HEK293T (cell line): ENCODE measurements around the gene CRYZ.
"Not testable (repeated sequence)": the region's sequence is repeated elsewhere in the genome, so short reads cannot be mapped to it uniquely, and the experiment has no call there.

Experiments used
- CTCF ChIA-PET: fragments of 350-600 bp; formaldehyde crosslinking; extraction: SDS; loops from one replicate; lab custom pipeline; 2021; ENCODE audit warnings: antibody characterized with exemption, inconsistent platforms; lab: Yijun Ruan, JAX
- POLR2A ChIA-PET: fragments of 350-600 bp; formaldehyde crosslinking; extraction: SDS; loops from one replicate; lab custom pipeline; 2020; ENCODE audit warnings: antibody characterized with exemption, inconsistent platforms; lab: Yijun Ruan, JAX
- DNase-seq: peaks from one replicate; pipeline ENCODE4 v3.0.0; 2012; ENCODE audit warnings: mixed read lengths; ENCODE audit errors: extremely low spot score
- ARNT ChIP-seq: fragments of 450-650 bp; IDR thresholded peaks from 2 replicates; pipeline ENCODE4 v1.6.1; 2017; ENCODE audit warnings: mild to moderate bottlenecking
- BHLHE40 ChIP-seq: fragments of 450-650 bp; IDR thresholded peaks from 2 replicates; pipeline ENCODE4 v1.6.1; 2016; ENCODE audit warnings: mild to moderate bottlenecking, moderate library complexity, borderline replicate concordance
- CTBP1 ChIP-seq: fragments of 450-650 bp; IDR thresholded peaks from 2 replicates; pipeline ENCODE4 v1.6.1; 2016; ENCODE audit warnings: borderline replicate concordance
- ELF4 ChIP-seq: fragments of 450-650 bp; IDR thresholded peaks from 2 replicates; pipeline ENCODE4 v1.6.1; 2017; ENCODE audit warnings: antibody characterized with exemption
- FOXA1 ChIP-seq: fragments of 450-650 bp; IDR thresholded peaks from 2 replicates; pipeline ENCODE4 v1.6.1; 2016; ENCODE audit warnings: mild to moderate bottlenecking
- FOXK2 ChIP-seq: fragments of 450-650 bp; IDR thresholded peaks from 2 replicates; pipeline ENCODE4 v1.6.1; 2016; ENCODE audit warnings: mild to moderate bottlenecking
- FOXM1 ChIP-seq: fragments of 450-650 bp; IDR thresholded peaks from 2 replicates; pipeline ENCODE4 v1.6.1; 2017; ENCODE audit warnings: mild to moderate bottlenecking, borderline replicate concordance
- HDGF ChIP-seq: fragments of 450-650 bp; IDR thresholded peaks from 2 replicates; pipeline ENCODE4 v1.6.1; 2017; ENCODE audit warnings: antibody characterized with exemption, borderline replicate concordance
- L3MBTL2 ChIP-seq: fragments of 450-650 bp; conservative IDR thresholded peaks from 2 replicates; pipeline ENCODE4 v1.6.1; 2016; ENCODE audit warnings: mild to moderate bottlenecking
- LEF1 ChIP-seq: fragments of 450-650 bp; IDR thresholded peaks from 2 replicates; pipeline ENCODE4 v1.6.1; 2017; ENCODE audit warnings: mild to moderate bottlenecking, borderline replicate concordance
- NFRKB ChIP-seq: fragments of 450-650 bp; IDR thresholded peaks from 2 replicates; pipeline ENCODE4 v1.6.1; 2016; ENCODE audit warnings: mild to moderate bottlenecking, moderate library complexity
- SP1 ChIP-seq: fragments of 450-650 bp; IDR thresholded peaks from 2 replicates; pipeline ENCODE4 v1.6.1; 2017
- SUZ12 ChIP-seq: fragments of 450-650 bp; IDR thresholded peaks from 2 replicates; pipeline ENCODE4 v1.6.1; 2016; ENCODE audit warnings: mild to moderate bottlenecking
- TARDBP ChIP-seq: fragments of 450-650 bp; IDR thresholded peaks from 2 replicates; pipeline ENCODE4 v1.6.1; 2016
- ZNF384 ChIP-seq: fragments of 450-650 bp; IDR thresholded peaks from 2 replicates; pipeline ENCODE4 v1.6.1; 2016
- TF ChIP-seq, protein P1 (sequence below): fragments of 450-650 bp; IDR thresholded peaks from 2 replicates; pipeline ENCODE4 v1.6.1; 2016

The CRYZ gene

GRCh38 chr1:74681449-74681848 is 51.4 kb downstream of the CRYZ start:
- no peak for DNase-seq
- TF ChIP-seq ZNF384 = no peak
- ChIA-PET POLR2A (no interaction called here), CTCF (no interaction called here)

- POLR2A ChIA-PET = no interaction called here
- TF ChIP-seq SUZ12 (no peak), FOXA1 (no peak), BHLHE40 (no peak), L3MBTL2 (no peak), ELF4 (no peak)
- TF ChIP-seq, protein P1, sequence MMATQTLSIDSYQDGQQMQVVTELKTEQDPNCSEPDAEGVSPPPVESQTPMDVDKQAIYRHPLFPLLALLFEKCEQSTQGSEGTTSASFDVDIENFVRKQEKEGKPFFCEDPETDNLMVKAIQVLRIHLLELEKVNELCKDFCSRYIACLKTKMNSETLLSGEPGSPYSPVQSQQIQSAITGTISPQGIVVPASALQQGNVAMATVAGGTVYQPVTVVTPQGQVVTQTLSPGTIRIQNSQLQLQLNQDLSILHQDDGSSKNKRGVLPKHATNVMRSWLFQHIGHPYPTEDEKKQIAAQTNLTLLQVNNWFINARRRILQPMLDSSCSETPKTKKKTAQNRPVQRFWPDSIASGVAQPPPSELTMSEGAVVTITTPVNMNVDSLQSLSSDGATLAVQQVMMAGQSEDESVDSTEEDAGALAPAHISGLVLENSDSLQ = no peak
Measured at GRCh38 chr1:74681001-74681400, 51.8 kb downstream of the CRYZ start.

DNA sequence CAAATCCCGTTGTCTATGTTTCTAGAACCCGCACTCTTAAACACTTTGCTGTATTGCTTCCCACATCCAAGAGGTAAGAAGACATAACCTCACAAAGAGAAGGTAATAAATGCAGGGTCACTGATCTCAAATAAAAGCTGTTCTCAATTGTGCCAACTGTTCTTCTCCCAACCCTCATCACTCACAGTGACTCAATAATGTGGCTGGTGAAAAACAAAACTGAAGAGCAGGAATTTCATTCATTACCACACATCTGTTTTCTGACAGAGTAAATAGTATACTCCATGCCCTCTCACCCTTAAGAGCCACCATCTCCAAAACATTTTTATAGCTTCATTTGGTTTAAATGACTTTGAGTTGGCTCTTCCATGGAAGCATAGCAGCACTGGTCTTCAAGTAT is 53.0 kb downstream of the CRYZ start:
- TF ChIP-seq CTBP1 = no peak
- no peak for TF ChIP-seq SUZ12
- no peak for TF ChIP-seq FOXM1

More at GRCh38 chr1:74681001-74681400, 51.8 kb downstream of the CRYZ start:
- CTCF ChIA-PET = no interaction called here
- DNase-seq = no peak

DNA sequence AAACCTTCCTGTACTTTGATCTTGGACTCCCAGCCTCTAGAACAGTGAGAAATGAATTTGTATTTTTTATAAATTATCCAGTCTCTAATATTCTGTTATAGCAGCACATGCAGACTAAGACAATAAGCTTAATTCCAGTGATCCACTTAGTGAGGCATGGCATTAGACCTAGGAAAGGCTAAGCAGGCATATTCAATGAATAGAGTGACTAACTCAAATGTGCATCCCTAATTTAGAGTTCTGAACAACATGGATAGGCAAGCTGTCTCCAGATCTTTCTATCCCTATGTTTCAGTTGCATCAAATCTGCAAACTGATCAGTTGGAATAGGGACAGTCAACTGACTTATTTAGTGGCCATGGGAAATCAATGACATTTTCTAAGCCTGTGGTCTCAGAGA is 54.9 kb downstream of the CRYZ start:
- no peak for TF ChIP-seq FOXK2
- no peak for TF ChIP-seq SUZ12
- TF ChIP-seq NFRKB = no peak
- no peak for TF ChIP-seq L3MBTL2
- no peak for TF ChIP-seq BHLHE40
- no peak for TF ChIP-seq SP1
- no peak for TF ChIP-seq ZNF384
- TF ChIP-seq, protein P1 = no peak
- TF ChIP-seq LEF1 = no peak
- TF ChIP-seq FOXA1 = no peak
- no peak for TF ChIP-seq HDGF
- TF ChIP-seq TARDBP = no peak
- TF ChIP-seq ARNT = no peak
- TF ChIP-seq ELF4 = no peak
- TF ChIP-seq FOXM1 = no peak
- TF ChIP-seq CTBP1 = no peak
- ChIA-PET CTCF (no interaction called here), POLR2A (no interaction called here)
- no peak for DNase-seq

More for the DNA sequence above, 53.0 kb downstream of the CRYZ start:
- no peak for DNase-seq
- CTCF ChIA-PET = no interaction called here
- POLR2A ChIA-PET = no interaction called here

DNA sequence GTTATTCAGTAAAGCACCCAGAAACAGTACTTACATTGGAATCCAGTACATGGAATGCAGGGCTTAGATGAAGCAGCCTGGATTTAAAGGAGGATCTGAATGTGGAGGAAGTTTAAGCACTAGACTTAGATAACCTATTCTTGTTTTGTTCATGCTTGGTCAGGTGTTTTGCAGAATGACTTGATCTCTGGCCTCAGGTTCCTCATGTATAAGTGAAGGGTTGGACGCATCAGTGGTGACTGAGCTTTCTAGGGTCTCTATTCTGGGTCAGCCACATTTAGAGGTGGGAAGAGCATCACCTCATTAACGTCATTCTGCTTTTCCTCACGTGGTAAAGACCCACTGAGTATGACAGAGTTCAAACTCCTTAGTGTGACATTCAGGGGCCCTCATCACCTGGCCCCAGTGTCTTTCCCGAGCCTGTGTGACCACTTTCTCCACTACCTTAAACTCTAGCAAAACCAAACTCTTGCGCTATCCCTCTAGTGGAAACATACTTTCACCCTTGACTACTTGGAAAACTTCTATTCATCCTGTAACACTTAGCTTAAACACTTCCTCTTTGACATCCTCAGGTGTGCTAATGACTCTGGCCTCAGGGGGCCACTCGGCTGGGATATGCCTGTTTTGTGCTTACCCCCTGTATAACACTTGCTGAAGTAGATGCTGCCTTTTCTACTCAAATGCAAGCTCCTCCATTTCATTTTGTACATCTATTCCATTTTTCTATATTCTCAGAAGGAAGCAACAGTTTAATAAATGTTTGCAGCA is 58.4 kb downstream of the CRYZ start:
- ChIA-PET CTCF (interaction anchor here (0.7 kb wide), 1 partner anchor 15 kb away, joined by 3 read pairs; no protein-coding TSS in a partner anchor), POLR2A (no interaction called here)
- no peak for TF ChIP-seq FOXA1
- no peak for TF ChIP-seq HDGF
- no peak for TF ChIP-seq ARNT
- no peak for TF ChIP-seq SUZ12
- no peak for TF ChIP-seq BHLHE40
- TF ChIP-seq CTBP1 = no peak
- TF ChIP-seq FOXK2 = no peak
- no peak for TF ChIP-seq ELF4
- TF ChIP-seq TARDBP = no peak
- TF ChIP-seq SP1 = no peak
- TF ChIP-seq, protein P1 = no peak
- no peak for TF ChIP-seq FOXM1
- TF ChIP-seq LEF1 = no peak
- TF ChIP-seq L3MBTL2 = no peak
- no peak for TF ChIP-seq ZNF384
- no peak for TF ChIP-seq NFRKB
- DNase-seq = no peak

GRCh38 chr1:74673351-74674111 is 59.3 kb downstream of the CRYZ start, which contains the start of gene ERICH3:
Gene ERICH3 (minus strand): TSS chr1:74673792. CDS start chr1:74673519, 273 bp downstream.
- ChIA-PET POLR2A (no interaction called here), CTCF (no interaction called here)
- DNase-seq = no peak
- TF ChIP-seq, protein P1 = no peak

GRCh38 chr1:74670866-74671265 is 62.0 kb downstream of the CRYZ start:
- POLR2A ChIA-PET, CTCF ChIA-PET, DNase-seq: not testable (repeated sequence)
